Hematopoietic multipotent progenitor cell treated with erythropoietin and hydrocortisone succinate and interleukin-3 and kit ligand, for 15 days (in vitro differentiated cells): Measurements from ENCODE around the gene SEPTIN7.

Source experiments
- DNase-seq: peaks from one replicate; pipeline ENCODE4 v3.0.0-alpha.2; 2015; ENCODE audit warnings: low spot score

Gene SEPTIN7

GRCh38 chr7:35839860-35840854 is 39.3 kb downstream of the SEPTIN7 start:
- DNase-seq: no peak

DNA sequence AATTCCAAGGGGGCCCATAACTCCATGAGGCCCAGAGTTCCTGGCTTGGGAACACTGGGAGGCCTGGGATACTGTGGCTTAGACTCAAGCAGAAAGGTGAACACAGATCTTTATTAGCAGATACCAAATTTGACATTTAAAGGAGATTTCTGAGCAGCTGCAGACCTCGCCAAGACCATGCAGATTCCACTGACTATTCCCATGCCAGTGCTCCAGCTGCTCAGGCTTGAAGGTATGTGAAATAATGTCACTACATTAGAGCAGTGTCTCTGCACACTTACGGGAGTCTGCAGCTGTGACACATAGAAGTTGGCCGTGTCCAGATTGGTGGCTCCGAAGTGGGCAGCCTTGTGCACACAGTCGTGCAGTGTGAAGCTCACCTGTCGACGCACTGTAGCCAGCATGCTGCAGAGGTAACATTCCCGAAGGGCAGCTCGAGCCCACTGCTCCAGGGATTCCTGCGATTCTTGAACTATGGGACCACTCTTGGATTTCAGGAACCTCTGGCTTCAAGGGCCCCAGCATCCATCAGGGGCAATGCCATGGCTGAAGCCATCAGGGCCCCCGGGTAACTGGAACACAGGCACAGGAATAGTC is 46.1 kb downstream of the SEPTIN7 start:
- DNase-seq: no peak

DNA sequence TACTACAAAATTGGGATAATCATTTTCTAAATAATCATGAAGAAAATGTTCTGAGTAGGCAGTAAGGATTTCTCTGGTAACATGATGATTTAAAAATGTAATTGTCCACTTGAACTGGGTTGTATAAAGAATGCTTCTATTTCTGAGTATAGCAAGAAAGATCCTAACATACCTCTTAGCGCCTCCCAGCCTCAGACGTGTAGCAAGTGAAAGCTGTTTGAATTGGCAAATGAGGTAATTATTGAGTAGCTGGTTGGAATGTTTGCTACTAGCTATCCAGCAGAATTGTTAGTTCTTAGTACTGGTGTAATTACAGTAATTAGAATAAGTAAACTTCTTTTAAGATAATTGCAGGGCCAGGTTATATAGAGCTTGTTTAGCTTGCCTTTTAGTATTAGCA is 47.9 kb downstream of the SEPTIN7 start:
- DNase-seq: no peak

DNA sequence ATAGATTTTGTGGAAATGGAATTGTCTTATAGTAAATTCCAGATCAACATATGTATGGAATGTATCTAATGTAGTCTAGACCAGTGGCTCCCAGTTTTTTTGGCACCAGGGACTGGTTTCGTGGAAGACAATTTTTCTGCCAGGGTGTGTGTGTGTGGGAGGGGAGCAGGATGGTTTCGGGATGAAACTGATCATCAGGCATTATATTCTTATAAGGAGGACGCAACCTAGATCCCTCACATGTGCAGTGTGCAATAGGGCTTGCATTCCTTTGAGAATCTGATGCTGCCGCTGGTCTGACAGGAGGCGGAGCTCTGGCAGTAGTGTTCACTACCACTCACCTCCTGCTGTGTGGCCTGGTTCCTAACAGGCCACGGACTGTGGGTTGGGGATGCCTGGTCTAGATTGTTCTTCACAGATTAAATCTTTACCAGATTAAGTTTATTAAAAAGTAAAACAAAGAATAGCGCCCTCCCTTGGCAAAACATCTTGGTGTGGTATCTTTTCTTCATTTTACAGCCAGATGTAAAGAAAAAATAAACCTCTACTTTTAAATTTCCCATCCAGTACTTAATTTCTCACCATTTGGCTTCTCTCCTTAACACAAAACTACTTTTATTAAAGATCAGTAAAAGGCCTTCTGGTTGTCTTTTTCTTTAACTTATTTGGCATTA is 48.4 kb downstream of the SEPTIN7 start:
- DNase-seq: no peak

DNA sequence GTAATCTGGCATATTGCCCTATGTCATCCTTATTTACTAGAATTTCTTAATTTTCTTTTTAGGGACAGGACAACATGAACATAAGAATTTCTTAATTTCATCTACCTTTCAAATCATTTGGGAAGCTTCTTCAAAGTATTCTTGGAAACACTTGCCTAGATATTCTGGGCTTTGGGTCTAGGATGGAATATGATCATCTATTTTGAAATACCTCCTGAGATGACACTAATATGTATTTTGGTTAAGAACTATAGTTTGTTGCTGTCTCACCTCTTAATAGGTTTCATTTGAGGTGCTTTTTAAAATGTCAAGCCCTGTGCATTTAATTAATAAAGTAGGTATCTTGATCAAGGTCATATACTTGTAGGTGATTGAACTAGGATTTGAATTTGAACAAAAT is 49.1 kb downstream of the SEPTIN7 start:
- no peak for DNase-seq
